ENCODE measurements around the gene DCTN5. TPM values are rescaled to one million over a fixed set of nuclear protein-coding genes. Genes with fewer than 3 reads are reported as not detected.

Gene DCTN5
- total and polyA plus RNA-seq, 2 of the 13 experiments (the other 11 are each of a cell fraction or from before 2014, with no cell fraction given) = 105 to 207 TPM

DNA sequence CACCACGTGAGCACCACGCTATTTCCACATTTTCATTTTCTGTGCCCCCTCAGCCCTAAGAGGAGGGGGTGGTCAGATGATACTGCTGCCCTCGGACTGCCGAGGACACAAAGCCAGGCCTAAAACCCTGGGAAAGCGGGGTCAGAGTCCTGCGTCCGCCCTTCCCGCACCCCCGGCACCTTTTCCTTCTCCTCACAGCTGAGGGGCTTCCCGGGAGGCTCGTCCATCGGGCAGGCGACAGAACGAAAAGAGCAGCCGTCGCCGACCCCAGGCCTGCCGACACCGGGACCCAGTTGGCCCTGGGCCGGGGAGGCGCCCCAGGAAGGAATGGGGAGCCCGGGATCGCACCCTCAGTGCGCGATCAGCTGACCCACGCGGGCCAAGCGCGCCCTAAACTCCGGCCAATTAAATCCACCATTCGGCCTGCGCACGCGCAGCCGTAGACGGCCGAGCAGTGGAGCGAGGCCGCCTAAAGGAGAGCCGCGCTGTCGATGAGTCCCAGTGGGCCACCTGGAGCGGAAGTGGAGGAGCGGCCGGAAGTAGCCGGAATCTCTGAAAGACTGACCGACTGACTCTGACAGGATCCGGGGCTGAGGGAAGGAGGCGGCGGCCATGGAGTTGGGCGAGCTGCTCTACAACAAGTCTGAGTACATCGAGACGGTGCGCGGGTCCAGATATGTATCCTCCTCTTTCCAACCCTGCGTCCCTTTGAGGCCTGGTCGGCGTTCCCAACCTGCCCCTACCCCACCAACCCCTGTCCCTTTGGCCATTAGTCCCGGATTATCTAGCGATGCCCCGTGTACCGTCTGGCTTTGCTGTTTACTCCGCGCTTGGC lies at the start of gene DCTN5, which contains the start of gene PALB2 (continued):
- peak; percentile 89 for TF ChIP-seq TBX2 (CRISPR knock-in tag; IDR thresholded peaks at IDR 0.05; ENCODE audit: borderline replicate concordance)
- TF ChIP-seq ZSCAN29 (CRISPR knock-in tag; conservative IDR thresholded peaks at IDR 0.05) = peak; percentile 88
- no peak for TF ChIP-seq SOX13 (IDR thresholded peaks at IDR 0.05)
- TF ChIP-seq SOX13 (CRISPR knock-in tag; conservative IDR thresholded peaks at IDR 0.05 in 1 of 2, IDR thresholded peaks at IDR 0.05 in 1 of 2) = peak in 1 of 2 experiments; percentile 67; a peak in 2 of 4 replicates
- TF ChIP-seq ZBTB1 (CRISPR knock-in tag; IDR thresholded peaks at IDR 0.05; ENCODE audit: borderline replicate concordance) = no peak
- peak; percentile 89 for TF ChIP-seq ZBTB8A (CRISPR knock-in tag; IDR thresholded peaks at IDR 0.05; ENCODE audit: borderline replicate concordance, low read depth)
- peak; percentile 77 for TF ChIP-seq GATA4 (IDR thresholded peaks at IDR 0.05; ENCODE audit: borderline replicate concordance, low read depth)
- TF ChIP-seq ZNF660 (CRISPR knock-in tag; IDR thresholded peaks at IDR 0.05; ENCODE audit: borderline replicate concordance, low read depth) = peak; percentile 64; the same call in 1 of the 2 replicates
- TF ChIP-seq FOXJ3 (CRISPR knock-in tag; IDR thresholded peaks at IDR 0.05; ENCODE audit: borderline replicate concordance) = peak; percentile 84; the same call in 1 of the 2 replicates
- TF ChIP-seq, protein P1, sequence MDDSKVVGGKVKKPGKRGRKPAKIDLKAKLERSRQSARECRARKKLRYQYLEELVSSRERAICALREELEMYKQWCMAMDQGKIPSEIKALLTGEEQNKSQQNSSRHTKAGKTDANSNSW (CRISPR knock-in tag; IDR thresholded peaks at IDR 0.05; ENCODE audit: borderline replicate concordance) = 0 out of 2 replicates have a peak, but pooled peaks have one; percentile 24
- peak; percentile 92 for TF ChIP-seq ZNF253 (CRISPR knock-in tag; IDR thresholded peaks at IDR 0.05; ENCODE audit: borderline replicate concordance)
- peak; percentile 1; the same call in 1 of the 2 replicates for TF ChIP-seq ZNF569 (CRISPR knock-in tag; IDR thresholded peaks at IDR 0.05; ENCODE audit: borderline replicate concordance)
- TF ChIP-seq PAWR (CRISPR knock-in tag; IDR thresholded peaks at IDR 0.05; ENCODE audit: borderline replicate concordance) = no peak
- no peak for TF ChIP-seq SRSF4 (IDR thresholded peaks at IDR 0.05; ENCODE audit: low read depth, low read length, poor library complexity, severe bottlenecking)
- peak; percentile 22; the same call in 1 of the 2 replicates for TF ChIP-seq SAFB2 (CRISPR knock-in tag; IDR thresholded peaks at IDR 0.05; ENCODE audit: borderline replicate concordance, low read depth)
- peak; percentile 36; the same call in 1 of the 2 replicates for TF ChIP-seq U2AF2 (IDR thresholded peaks at IDR 0.05; ENCODE audit: low read depth, low read length)
- TF ChIP-seq, protein P2, sequence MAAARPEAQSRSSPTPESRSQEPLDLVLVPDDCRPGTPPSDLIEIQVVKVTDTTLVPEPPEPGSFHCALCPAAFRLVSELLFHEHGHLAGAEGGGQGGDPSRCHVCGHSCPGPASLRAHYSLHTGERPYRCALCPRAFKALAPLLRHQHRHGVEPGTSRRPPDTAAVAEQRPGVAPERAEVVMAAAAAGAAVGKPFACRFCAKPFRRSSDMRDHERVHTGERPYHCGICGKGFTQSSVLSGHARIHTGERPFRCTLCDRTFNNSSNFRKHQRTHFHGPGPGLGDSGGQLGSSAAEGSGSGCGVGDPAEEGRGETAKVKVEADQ (CRISPR knock-in tag; IDR thresholded peaks at IDR 0.05; ENCODE audit: borderline replicate concordance) = peak; percentile 71
- TF ChIP-seq ZNF780A (CRISPR knock-in tag; IDR thresholded peaks at IDR 0.05) = peak; percentile 39; the same call in 1 of the 2 replicates
- peak; percentile 87; the same call in 1 of the 2 replicates for TF ChIP-seq SALL2 (CRISPR knock-in tag; IDR thresholded peaks at IDR 0.05)
- TF ChIP-seq, protein P3, sequence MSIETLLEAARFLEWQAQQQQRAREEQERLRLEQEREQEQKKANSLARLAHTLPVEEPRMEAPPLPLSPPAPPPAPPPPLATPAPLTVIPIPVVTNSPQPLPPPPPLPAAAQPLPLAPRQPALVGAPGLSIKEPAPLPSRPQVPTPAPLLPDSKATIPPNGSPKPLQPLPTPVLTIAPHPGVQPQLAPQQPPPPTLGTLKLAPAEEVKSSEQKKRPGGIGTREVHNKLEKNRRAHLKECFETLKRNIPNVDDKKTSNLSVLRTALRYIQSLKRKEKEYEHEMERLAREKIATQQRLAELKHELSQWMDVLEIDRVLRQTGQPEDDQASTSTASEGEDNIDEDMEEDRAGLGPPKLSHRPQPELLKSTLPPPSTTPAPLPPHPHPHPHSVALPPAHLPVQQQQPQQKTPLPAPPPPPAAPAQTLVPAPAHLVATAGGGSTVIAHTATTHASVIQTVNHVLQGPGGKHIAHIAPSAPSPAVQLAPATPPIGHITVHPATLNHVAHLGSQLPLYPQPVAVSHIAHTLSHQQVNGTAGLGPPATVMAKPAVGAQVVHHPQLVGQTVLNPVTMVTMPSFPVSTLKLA (IDR thresholded peaks at IDR 0.05) = peak; percentile 83
- 0 out of 2 replicates have a peak, but pooled peaks have one; percentile 47 for TF ChIP-seq ZFP36L2 (CRISPR knock-in tag; IDR thresholded peaks at IDR 0.05)
- TF ChIP-seq, protein P4, sequence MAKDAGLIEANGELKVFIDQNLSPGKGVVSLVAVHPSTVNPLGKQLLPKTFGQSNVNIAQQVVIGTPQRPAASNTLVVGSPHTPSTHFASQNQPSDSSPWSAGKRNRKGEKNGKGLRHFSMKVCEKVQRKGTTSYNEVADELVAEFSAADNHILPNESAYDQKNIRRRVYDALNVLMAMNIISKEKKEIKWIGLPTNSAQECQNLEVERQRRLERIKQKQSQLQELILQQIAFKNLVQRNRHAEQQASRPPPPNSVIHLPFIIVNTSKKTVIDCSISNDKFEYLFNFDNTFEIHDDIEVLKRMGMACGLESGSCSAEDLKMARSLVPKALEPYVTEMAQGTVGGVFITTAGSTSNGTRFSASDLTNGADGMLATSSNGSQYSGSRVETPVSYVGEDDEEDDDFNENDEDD (CRISPR knock-in tag; IDR thresholded peaks at IDR 0.05; ENCODE audit: borderline replicate concordance) = peak; percentile 99
- peak; percentile 94 for TF ChIP-seq ZNF564 (CRISPR knock-in tag; IDR thresholded peaks at IDR 0.05)
